DMS 273 treated with DMSO at 0.1 percent for 48 hours (cell line): ENCODE measurements around the gene COL23A1.
A peak's percentile ranks its signal among the peaks of the same experiment; 100 is the strongest.

Experiments used
- DNase-seq: peaks from one replicate; lab custom pipeline; 2025; lab: John Stamatoyannopoulos, UW

Gene COL23A1

GRCh38 chr5:178222292-178222691 lies 367.9 kb downstream of the COL23A1 start:
- no peak for DNase-seq

GRCh38 chr5:178221853-178222252 lies 368.3 kb downstream of the COL23A1 start:
- no peak for DNase-seq

GRCh38 chr5:178221282-178221681 lies 368.9 kb downstream of the COL23A1 start:
- DNase-seq = no peak

- DNase-seq = no peak
Measured at GRCh38 chr5:178218827-178219226, 371.4 kb downstream of the COL23A1 start.

GRCh38 chr5:178218237-178218776 lies 371.9 kb downstream of the COL23A1 start:
- DNase-seq = no peak

- DNase-seq = no peak
Measured at GRCh38 chr5:178216779-178217178, 373.4 kb downstream of the COL23A1 start.

- DNase-seq = no peak
Measured at GRCh38 chr5:178216088-178216534, 374.1 kb downstream of the COL23A1 start.

- no peak for DNase-seq
Measured at GRCh38 chr5:178215280-178216002, 374.8 kb downstream of the COL23A1 start.

- no peak for DNase-seq
Measured at GRCh38 chr5:178214160-178214803, 375.9 kb downstream of the COL23A1 start.

- no peak for DNase-seq
Measured at GRCh38 chr5:178213748-178214151, 376.4 kb downstream of the COL23A1 start.

- DNase-seq = no peak
Measured at GRCh38 chr5:178213003-178213461, 377.2 kb downstream of the COL23A1 start.

- DNase-seq = no peak
Measured at GRCh38 chr5:178212241-178213002, 377.8 kb downstream of the COL23A1 start.

GRCh38 chr5:178211095-178212048 lies 378.8 kb downstream of the COL23A1 start:
- no peak for DNase-seq

GRCh38 chr5:178210686-178211085 lies 379.5 kb downstream of the COL23A1 start:
- DNase-seq = no peak

- no peak for DNase-seq
Measured at GRCh38 chr5:178210073-178210535, 380.1 kb downstream of the COL23A1 start.

GRCh38 chr5:178209334-178210072 lies 380.7 kb downstream of the COL23A1 start:
- no peak for DNase-seq

GRCh38 chr5:178208540-178209227 lies 381.5 kb downstream of the COL23A1 start:
- peak; percentile 26 for DNase-seq

- DNase-seq = no peak
Measured at GRCh38 chr5:178207917-178208280, 382.3 kb downstream of the COL23A1 start.

- DNase-seq = no peak
Measured at GRCh38 chr5:178207183-178207916, 382.8 kb downstream of the COL23A1 start.
